PC-9 (cell line): ENCODE results near the gene ARHGAP26. TPM values are rescaled to one million over a fixed set of nuclear protein-coding genes. Genes with fewer than 3 reads are reported as not detected.

Experiments used
- BruUV-seq: library from RNA; stranded (reverse); fragments of 400-500 nt; replicated peaks from 2 replicates; lab custom pipeline; 2021; lab: Mats Ljungman, UMichigan
- CTCF ChIA-PET: fragments of 300-600 bp; sonication (Branson Sonifier 250); formaldehyde crosslinking; loops from one replicate; lab custom pipeline; 2022; ENCODE audit warnings: antibody characterized with exemption; lab: Charles Lee
- POLR2A ChIA-PET: fragments of 300-600 bp; sonication (Branson Sonifier 250); formaldehyde crosslinking; loops from one replicate; lab custom pipeline; 2022; ENCODE audit warnings: antibody characterized with exemption; ENCODE audit not compliant: unreplicated experiment; lab: Charles Lee
- DNase-seq, 2 experiments: peaks; one replicate each; pipeline versions ENCODE4 v3.0.0 to v3.0.0-alpha.2; 2015 to 2022; ENCODE audit warnings: mixed read lengths in 1 of 2
- H2AFZ ChIP-seq: fragments of 200-600 bp; sonication (generic); 2 replicates; pipeline ENCODE4 v1.8.1; 2017; ENCODE audit warnings: antibody characterized with exemption
- H3F3A ChIP-seq: fragments of 200-600 bp; sonication (generic); 2 replicates; pipeline ENCODE4 v1.8.1; 2017; ENCODE audit warnings: antibody characterized with exemption, mild to moderate bottlenecking, low read depth; ENCODE audit not compliant: insufficient read depth
- H3K27ac ChIP-seq: fragments of 200-600 bp; sonication (generic); 2 replicates; pipeline ENCODE4 v1.6.1; 2016; ENCODE audit warnings: mixed run types
- H3K27me3 ChIP-seq: fragments of 200-600 bp; sonication (generic); 2 replicates; pipeline ENCODE4 v1.6.1; 2016; ENCODE audit warnings: low read depth, mixed run types; ENCODE audit not compliant: insufficient read depth
- H3K36me3 ChIP-seq: fragments of 200-600 bp; sonication (generic); 2 replicates; pipeline ENCODE4 v1.6.1; 2016; ENCODE audit warnings: low read depth, mixed run types
- H3K4me1 ChIP-seq: fragments of 200-600 bp; sonication (generic); replicated peaks from 2 replicates; pipeline ENCODE4 v1.6.1; 2016; ENCODE audit warnings: mixed run types; ENCODE audit not compliant: insufficient read depth
- H3K4me2 ChIP-seq: fragments of 200-600 bp; sonication (generic); 2 replicates; pipeline ENCODE4 v1.6.1; 2017; ENCODE audit warnings: mixed run types
- H3K4me3 ChIP-seq: fragments of 200-600 bp; sonication (generic); 2 replicates; pipeline ENCODE4 v1.6.1; 2016; ENCODE audit warnings: mixed run types
- H3K79me2 ChIP-seq: fragments of 200-600 bp; sonication (generic); 2 replicates; pipeline ENCODE4 v1.6.1; 2017; ENCODE audit warnings: low read depth, mixed run types
- H3K9me2 ChIP-seq: fragments of 200-600 bp; sonication (generic); 2 replicates; pipeline ENCODE4 v1.8.1; 2017; ENCODE audit warnings: mild to moderate bottlenecking; ENCODE audit not compliant: insufficient read depth
- H3K9me3 ChIP-seq: fragments of 200-600 bp; sonication (generic); 2 replicates; pipeline ENCODE4 v1.8.1; 2016; ENCODE audit warnings: low read depth; ENCODE audit not compliant: insufficient read depth
- H4K20me1 ChIP-seq: fragments of 200-600 bp; sonication (generic); 2 replicates; pipeline ENCODE4 v1.8.1; 2017; ENCODE audit not compliant: insufficient read depth
- EZH2 ChIP-seq: fragments of 200-600 bp; sonication (generic); IDR thresholded peaks from 2 replicates; pipeline ENCODE4 v1.8.0; 2017; ENCODE audit warnings: antibody characterized with exemption, low read depth
- intact Hi-C: fragments of 100-400 bp; cut with micrococcal nuclease; formaldehyde crosslinking; loops from one replicate; pipeline ENCODE4 v1.10.0; 2022; ENCODE audit not compliant: unreplicated experiment
- total RNA-seq: library from RNA; stranded (reverse); gene quantifications from 2 replicates; pipeline ENCODE4 v1.2.3, GENCODE V29; 2021
- TF ChIP-seq, protein P1 (sequence below): fragments of 200-600 bp; sonication (generic); conservative IDR thresholded peaks from 2 replicates; pipeline ENCODE4 v1.6.1; 2017; ENCODE audit warnings: mixed run types, antibody characterized with exemption, mild to moderate bottlenecking, moderate library complexity

Gene ARHGAP26
- total RNA-seq, 1 experiment from 2014 or later = 29.7 TPM

DNA sequence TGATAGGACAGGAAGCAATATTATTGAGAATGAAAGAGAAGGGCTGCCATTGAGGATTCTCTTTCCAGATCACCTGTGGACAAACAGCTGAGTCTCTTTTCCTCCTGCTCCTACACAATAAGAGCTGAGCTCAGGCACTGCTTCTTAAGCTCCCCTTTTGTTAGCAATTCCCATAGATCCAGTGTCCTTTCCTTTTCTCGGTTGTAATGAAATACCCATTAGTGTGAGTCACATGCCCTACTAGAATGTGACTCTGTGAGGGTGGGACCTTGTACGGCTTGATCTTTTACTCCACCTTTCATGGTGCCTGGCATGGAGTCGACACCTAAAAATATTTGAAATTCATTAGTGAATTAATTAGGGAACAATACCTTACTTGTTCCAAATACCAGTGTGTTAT, 364.1 kb downstream of the ARHGAP26 start:
- Histone ChIP-seq H3K9me2 (no peaks in the 10 kb centered on the region), H3K4me2 (no peak overlapping the region), H3K4me1 (no peaks in the 10 kb centered on the region), H3F3A (no peaks in the 10 kb centered on the region), H2AFZ (no peak overlapping the region), H3K79me2 (no peaks in the 10 kb centered on the region), H3K9me3 (no peaks in the 10 kb centered on the region), H4K20me1 (no peaks in the 10 kb centered on the region), H3K4me3 (no peak overlapping the region), H3K27ac (no peak overlapping the region), H3K27me3 (no peaks in the 10 kb centered on the region), H3K36me3 (no peaks in the 10 kb centered on the region)
- no peak for TF ChIP-seq EZH2
- TF ChIP-seq, protein P1, sequence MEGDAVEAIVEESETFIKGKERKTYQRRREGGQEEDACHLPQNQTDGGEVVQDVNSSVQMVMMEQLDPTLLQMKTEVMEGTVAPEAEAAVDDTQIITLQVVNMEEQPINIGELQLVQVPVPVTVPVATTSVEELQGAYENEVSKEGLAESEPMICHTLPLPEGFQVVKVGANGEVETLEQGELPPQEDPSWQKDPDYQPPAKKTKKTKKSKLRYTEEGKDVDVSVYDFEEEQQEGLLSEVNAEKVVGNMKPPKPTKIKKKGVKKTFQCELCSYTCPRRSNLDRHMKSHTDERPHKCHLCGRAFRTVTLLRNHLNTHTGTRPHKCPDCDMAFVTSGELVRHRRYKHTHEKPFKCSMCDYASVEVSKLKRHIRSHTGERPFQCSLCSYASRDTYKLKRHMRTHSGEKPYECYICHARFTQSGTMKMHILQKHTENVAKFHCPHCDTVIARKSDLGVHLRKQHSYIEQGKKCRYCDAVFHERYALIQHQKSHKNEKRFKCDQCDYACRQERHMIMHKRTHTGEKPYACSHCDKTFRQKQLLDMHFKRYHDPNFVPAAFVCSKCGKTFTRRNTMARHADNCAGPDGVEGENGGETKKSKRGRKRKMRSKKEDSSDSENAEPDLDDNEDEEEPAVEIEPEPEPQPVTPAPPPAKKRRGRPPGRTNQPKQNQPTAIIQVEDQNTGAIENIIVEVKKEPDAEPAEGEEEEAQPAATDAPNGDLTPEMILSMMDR = no peak
- CTCF ChIA-PET = interaction anchor here (0.6 kb wide), 1 partner anchor 109 kb away, joined by 4 read pairs; no protein-coding TSS in a partner anchor
- intact Hi-C loops = no loop called here
- DNase-seq = no peak
- no TSS peak for BruUV-seq
- POLR2A ChIA-PET = interaction anchor here (0.6 kb wide), 3 partner anchors 26 to 635 kb away, joined by 3 to 12 read pairs (median 6); no protein-coding TSS in a partner anchor

DNA sequence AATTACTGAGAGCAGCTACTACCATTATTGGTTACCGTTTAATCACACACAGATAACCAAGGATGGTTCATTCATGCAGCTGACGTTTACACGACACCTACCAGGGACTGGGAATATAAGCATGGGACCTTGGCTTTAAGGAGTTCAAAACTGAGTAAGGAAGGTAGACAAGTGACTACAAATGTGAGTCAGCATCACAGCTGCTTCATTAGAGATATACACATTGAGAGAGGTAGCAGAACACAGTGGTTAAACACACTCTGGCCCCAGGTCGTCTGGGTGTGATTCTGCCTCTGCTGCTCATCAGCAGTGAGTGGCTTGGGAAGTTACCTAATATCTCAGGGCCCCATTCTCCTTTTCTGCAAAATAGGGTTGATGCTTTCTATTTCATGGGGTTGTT, 364.7 kb downstream of the ARHGAP26 start:
- Histone ChIP-seq H3K4me3 (no peak overlapping the region), H3K36me3 (no peaks in the 10 kb centered on the region), H3F3A (no peaks in the 10 kb centered on the region), H3K4me2 (no peak overlapping the region), H3K79me2 (no peaks in the 10 kb centered on the region), H3K9me2 (no peaks in the 10 kb centered on the region), H4K20me1 (no peaks in the 10 kb centered on the region), H3K4me1 (no peaks in the 10 kb centered on the region), H3K27ac (no peak overlapping the region), H2AFZ (no peak overlapping the region), H3K9me3 (no peaks in the 10 kb centered on the region), H3K27me3 (no peaks in the 10 kb centered on the region)
- TF ChIP-seq, protein P1 = no peak
- TF ChIP-seq EZH2 = no peak
- intact Hi-C loops = no loop called here
- no TSS peak for BruUV-seq
- ChIA-PET POLR2A (interaction anchor here (0.6 kb wide), 1 partner anchor 25 kb away, joined by 12 read pairs; no protein-coding TSS in a partner anchor), CTCF (no interaction called here)
- DNase-seq = no peak

DNA sequence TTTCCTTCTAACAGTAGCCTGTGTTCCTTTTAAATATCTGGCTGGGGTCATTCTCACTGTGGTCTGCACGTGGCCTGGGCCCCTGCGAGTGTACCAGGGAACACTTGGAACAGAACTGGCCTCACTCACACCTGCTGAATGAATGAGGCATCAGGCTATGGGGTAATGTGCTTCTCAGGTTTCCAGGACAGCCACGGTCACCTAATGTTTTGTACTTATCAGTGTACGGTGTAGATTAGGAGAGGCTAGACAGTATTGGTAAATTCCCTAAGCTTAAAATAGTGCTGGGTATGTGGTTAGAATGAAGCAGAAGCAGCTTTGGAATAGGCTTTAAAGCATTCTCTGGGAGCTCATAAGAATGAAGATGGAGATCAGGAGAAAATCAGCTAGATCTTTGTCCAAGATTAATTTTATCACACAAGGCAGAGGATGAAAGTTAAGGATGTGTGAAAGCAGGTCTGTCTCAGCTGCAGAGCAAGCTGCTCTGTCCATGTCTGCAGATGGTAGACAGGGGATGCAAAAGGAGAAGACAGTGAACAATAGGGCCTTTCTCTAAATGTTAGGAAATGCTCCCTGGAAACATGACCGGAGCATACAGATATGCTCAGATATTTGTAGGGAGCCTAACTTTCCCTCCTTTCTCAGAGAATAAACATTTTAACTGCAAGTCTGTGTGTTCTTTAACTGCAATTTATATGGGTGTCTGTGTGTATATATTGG, 365.8 kb downstream of the ARHGAP26 start:
- H3K36me3 ChIP-seq = no peaks in the 10 kb centered on the region
- H3K4me2 ChIP-seq = no peak overlapping the region
- no peaks in the 10 kb centered on the region for H3F3A ChIP-seq
- BruUV-seq = no TSS peak
- no peaks in the 10 kb centered on the region for H3K4me1 ChIP-seq
- no peaks in the 10 kb centered on the region for H3K79me2 ChIP-seq
- no peak overlapping the region for H3K4me3 ChIP-seq
- no peaks in the 10 kb centered on the region for H3K27me3 ChIP-seq
- intact Hi-C loops = no loop called here
- CTCF ChIA-PET = no interaction called here
- DNase-seq = no peak
- H3K9me2 ChIP-seq = no peaks in the 10 kb centered on the region
- no peaks in the 10 kb centered on the region for H3K9me3 ChIP-seq
- no peak for TF ChIP-seq EZH2
- TF ChIP-seq, protein P1 = no peak
- POLR2A ChIA-PET = no interaction called here
- no peak overlapping the region for H3K27ac ChIP-seq
- H4K20me1 ChIP-seq = no peaks in the 10 kb centered on the region
- no peak overlapping the region for H2AFZ ChIP-seq
